Endometrium (tissue), 2 donors: ENCODE data around the gene SLC38A8.

Experiments
- FAIRE-seq: peaks from 2 replicates; lab custom pipeline; 2012; peaks lifted over from hg19 to GRCh38; lab: Jason Lieb, UNC
- donor health status: control.
- donor health status: control.

SLC38A8 gene

GRCh38 chr16:84068783-84069462 is 26.3 kb upstream of the SLC38A8 start:
- FAIRE-seq: no peak

- no peak for FAIRE-seq
These were observed 25.4 kb upstream of the SLC38A8 start for GRCh38 chr16:84068041-84068440.

- FAIRE-seq: no peak
These were observed 25.0 kb upstream of the SLC38A8 start for GRCh38 chr16:84067640-84068039.

- FAIRE-seq: no peak
These were observed 23.0 kb upstream of the SLC38A8 start for GRCh38 chr16:84065536-84066132.

GRCh38 chr16:84063980-84064379 is 21.4 kb upstream of the SLC38A8 start:
- no peak for FAIRE-seq

- FAIRE-seq: no peak
These were observed 20.4 kb upstream of the SLC38A8 start for GRCh38 chr16:84062734-84063640.

GRCh38 chr16:84061236-84061819 is 18.7 kb upstream of the SLC38A8 start:
- FAIRE-seq: no peak

- no peak for FAIRE-seq
These were observed 17.6 kb upstream of the SLC38A8 start for GRCh38 chr16:84059946-84060901.

GRCh38 chr16:84059111-84059510 is 16.5 kb upstream of the SLC38A8 start:
- no peak for FAIRE-seq

- FAIRE-seq: no peak
These were observed 16.1 kb upstream of the SLC38A8 start for GRCh38 chr16:84058664-84059063.

GRCh38 chr16:84058211-84058610 is 15.6 kb upstream of the SLC38A8 start:
- no peak for FAIRE-seq

- FAIRE-seq: no peak
These were observed 14.3 kb upstream of the SLC38A8 start for GRCh38 chr16:84056933-84057332.

- no peak for FAIRE-seq
These were observed 13.4 kb upstream of the SLC38A8 start for GRCh38 chr16:84055801-84056634.

GRCh38 chr16:84055366-84055765 is 12.8 kb upstream of the SLC38A8 start:
- FAIRE-seq: no peak

- no peak for FAIRE-seq
These were observed 12.3 kb upstream of the SLC38A8 start for GRCh38 chr16:84054916-84055315.

- no peak for FAIRE-seq
These were observed 11.7 kb upstream of the SLC38A8 start for GRCh38 chr16:84054271-84054670.

- FAIRE-seq: no peak
These were observed 10.6 kb upstream of the SLC38A8 start for GRCh38 chr16:84053237-84053636.

- no peak for FAIRE-seq
These were observed 9.6 kb upstream of the SLC38A8 start for GRCh38 chr16:84052071-84052622.

- FAIRE-seq: no peak
These were observed 7.7 kb upstream of the SLC38A8 start for GRCh38 chr16:84050316-84050715.

GRCh38 chr16:84049403-84050060 is 6.9 kb upstream of the SLC38A8 start:
- FAIRE-seq: no peak
